DMS153 treated with DMSO at 0.1 percent for 48 hours (cell line): ENCODE measurements around the gene COX6B1.
"Not testable (repeated sequence)": the region's sequence is repeated elsewhere in the genome, so short reads cannot be mapped to it uniquely, and the experiment has no call there.

Experiments
- DNase-seq: peaks from one replicate; lab custom pipeline; 2025; ENCODE audit not compliant: unreplicated experiment; lab: John Stamatoyannopoulos, UW

The COX6B1 gene

GRCh38 chr19:35665157-35665556 lies 17.0 kb downstream of the COX6B1 start:
- no peak for DNase-seq

DNA sequence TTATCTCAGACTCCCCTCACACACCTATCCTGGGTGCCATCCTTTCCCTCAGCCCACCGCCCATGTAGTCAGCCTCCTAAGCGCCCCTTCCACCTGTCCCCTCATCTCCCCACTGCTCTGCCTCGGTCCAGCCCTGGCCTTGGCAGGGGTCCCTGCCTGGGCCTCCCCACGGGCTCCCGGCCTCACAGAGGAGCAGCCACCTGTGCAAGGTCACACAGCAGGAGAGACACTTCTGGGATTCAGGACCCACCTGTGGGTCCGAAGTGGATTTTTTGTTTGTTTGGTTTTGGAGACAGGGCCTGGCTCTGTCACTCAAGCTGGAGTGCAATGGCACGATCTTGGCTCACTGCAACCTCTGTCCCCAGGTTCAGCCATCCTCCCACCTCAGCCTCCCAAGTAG lies 17.5 kb downstream of the COX6B1 start:
- DNase-seq, result no peak

- DNase-seq, result no peak
Observed at GRCh38 chr19:35666251-35666913, 18.3 kb downstream of the COX6B1 start, which contains the start of gene UPK1A. UPK1A (plus strand) TSS chr19:35666517; CDS start chr19:35666813, 296 bp downstream.

- no peak for DNase-seq
Observed at GRCh38 chr19:35669566-35669965, 21.4 kb downstream of the COX6B1 start.

DNA sequence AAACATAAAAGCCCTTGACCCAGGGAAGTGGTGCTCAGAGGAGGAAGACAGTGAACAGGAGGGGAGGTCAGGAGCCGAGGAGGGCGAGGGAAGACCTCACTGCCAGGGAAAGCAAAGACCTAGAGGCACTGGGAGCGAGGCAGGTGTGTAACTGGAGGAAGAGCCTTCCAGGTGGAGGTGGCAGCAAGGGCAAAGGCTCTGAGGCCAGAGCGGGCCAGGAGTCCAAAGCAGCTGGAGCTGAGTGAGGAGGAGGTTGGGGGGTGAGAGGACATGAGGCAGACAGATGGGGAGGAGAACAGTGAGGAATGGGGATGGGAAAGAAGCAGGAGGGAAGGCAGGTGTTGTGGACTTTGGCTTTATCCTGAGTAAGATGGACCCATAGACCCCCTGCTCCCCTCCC lies 21.9 kb downstream of the COX6B1 start:
- no peak for DNase-seq

- DNase-seq, result no peak
Observed at GRCh38 chr19:35670686-35671085, 22.6 kb downstream of the COX6B1 start.

GRCh38 chr19:35671818-35672217 lies 23.7 kb downstream of the COX6B1 start:
- no peak for DNase-seq

DNA sequence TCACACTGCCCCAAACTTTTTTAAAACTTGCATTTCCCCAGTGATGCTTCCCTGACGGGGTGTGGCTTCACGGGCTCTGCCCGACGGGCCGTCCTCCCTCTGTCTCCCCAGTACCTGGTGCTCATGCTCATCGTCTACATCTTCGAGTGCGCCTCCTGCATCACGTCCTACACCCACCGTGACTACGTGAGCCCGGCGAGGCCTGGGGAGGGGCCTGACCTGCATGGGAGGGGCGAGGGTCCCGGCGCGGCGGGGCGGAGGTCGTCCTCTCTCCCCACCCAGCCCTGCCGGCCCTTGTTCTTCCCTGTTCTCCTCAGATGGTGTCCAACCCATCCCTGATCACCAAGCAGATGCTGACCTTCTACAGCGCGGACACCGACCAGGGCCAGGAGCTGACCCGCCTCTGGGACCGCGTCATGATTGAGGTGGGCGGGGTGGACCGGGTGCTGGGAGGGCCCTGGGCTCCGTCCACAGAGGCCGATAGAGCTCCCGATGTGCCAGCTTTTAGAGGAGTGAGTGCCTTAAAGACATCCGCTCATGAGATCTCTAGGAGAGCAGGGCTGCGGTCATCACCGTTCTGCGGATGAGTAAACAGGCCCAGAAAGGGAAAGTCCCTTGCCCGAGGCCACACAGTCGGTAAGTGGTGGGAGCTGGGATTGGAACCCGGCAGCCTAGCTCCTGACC lies 25.1 kb downstream of the COX6B1 start:
- DNase-seq, result no peak

DNA sequence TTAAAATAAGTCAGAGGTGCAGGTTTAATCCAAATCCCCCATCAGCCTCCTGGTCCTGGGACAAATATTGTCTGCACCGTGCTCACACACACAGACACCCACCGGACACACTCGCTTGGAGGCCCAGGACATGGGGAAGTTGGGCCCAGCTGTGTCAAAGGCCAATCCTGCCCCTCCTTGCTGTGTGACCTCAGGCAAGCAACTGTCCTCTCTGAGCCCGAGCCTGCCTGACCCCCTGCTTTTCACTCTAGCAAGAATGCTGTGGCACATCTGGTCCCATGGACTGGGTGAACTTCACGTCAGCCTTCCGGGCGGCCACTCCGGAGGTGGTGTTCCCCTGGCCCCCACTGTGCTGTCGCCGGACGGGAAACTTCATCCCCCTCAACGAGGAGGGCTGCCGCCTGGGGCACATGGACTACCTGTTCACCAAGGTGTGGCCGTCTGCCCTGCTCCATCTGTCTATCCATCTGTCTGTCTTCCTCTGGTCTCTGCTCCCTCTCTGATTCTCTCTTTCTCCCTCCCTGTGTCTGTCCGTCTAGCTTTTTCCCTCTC lies 27.5 kb downstream of the COX6B1 start:
- no peak for DNase-seq

GRCh38 chr19:35689836-35690235 lies 41.7 kb downstream of the COX6B1 start:
- no peak for DNase-seq

- DNase-seq, result not testable (repeated sequence)
Observed at GRCh38 chr19:35691106-35691505, 43.0 kb downstream of the COX6B1 start.

GRCh38 chr19:35692010-35692409 lies 43.9 kb downstream of the COX6B1 start:
- no peak for DNase-seq

- no peak for DNase-seq
Observed at GRCh38 chr19:35693422-35693821, 45.3 kb downstream of the COX6B1 start.

- DNase-seq, result peak; percentile 84
Observed at GRCh38 chr19:35693835-35694599, 45.9 kb downstream of the COX6B1 start.

- DNase-seq, result no peak
Observed at GRCh38 chr19:35695895-35696422, 47.8 kb downstream of the COX6B1 start.

- no peak for DNase-seq
Observed at GRCh38 chr19:35696835-35697234, 48.7 kb downstream of the COX6B1 start.

GRCh38 chr19:35702223-35703012 lies 54.3 kb downstream of the COX6B1 start:
- peak; percentile 90 for DNase-seq

- DNase-seq, result no peak
Observed at GRCh38 chr19:35703343-35703742, 55.2 kb downstream of the COX6B1 start.

DNA sequence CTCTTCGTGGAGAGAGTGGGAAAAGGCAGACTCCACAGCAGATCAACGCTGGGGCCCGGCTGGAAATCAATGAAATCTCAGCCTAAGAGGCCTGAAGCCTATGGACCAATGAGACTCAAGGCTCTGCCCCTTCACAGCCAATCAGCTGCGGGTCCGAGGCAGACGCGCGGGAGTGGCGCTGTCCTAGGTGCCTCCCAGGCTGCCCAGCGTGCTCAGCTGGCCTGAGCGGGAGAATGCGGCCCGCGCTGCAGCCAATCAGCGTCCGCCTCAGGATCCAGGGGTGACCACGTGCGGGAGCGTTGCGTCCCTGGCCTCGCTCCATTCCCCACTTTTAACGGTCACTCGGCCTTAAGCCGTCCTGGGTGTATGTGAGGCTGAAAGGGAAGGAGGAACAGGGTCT lies 56.1 kb downstream of the COX6B1 start, which contains the start of gene ZBTB32:
TSS of gene ZBTB32 (plus strand) at position 341 of the 400 bp plus-strand sequence. CDS start 10,069 bp downstream, outside the sequence.
- DNase-seq, result peak; percentile 31
